SK-N-SH treated with all-trans-retinoic acid at 6 μM for 48 hours (cell line): ENCODE measurements around the gene CCBE1.

Source experiments
- ATAC-seq: fragments of 200-7000 bp; cut with Tn5 transposase; 3 replicates; pipeline ENCODE4 v1.9.1; 2020; ENCODE audit warnings: mild to moderate bottlenecking, moderate library complexity
- ARNTL ChIP-seq: fragments of 450-650 bp; formaldehyde crosslinking; IDR thresholded peaks from 2 replicates; pipeline ENCODE4 v1.5.0; 2020; ENCODE audit warnings: low read depth, mild to moderate bottlenecking, moderate library complexity, borderline replicate concordance
- BACH2 ChIP-seq: fragments of 250-450 bp; sonication (Bioruptor Pico); IDR thresholded peaks from 2 replicates; pipeline ENCODE4 v1.9.0; 2021; ENCODE audit warnings: mild to moderate bottlenecking, borderline replicate concordance
- CSDC2 ChIP-seq: fragments of 250-450 bp; sonication (Bioruptor Pico); IDR thresholded peaks from 2 replicates; pipeline ENCODE4 v1.5.0; 2020; ENCODE audit warnings: mild to moderate bottlenecking, moderate library complexity
- CSRNP3 ChIP-seq: fragments of 250-450 bp; sonication (Bioruptor Pico); IDR thresholded peaks from 2 replicates; pipeline ENCODE4 v1.5.1; 2021; ENCODE audit warnings: mild to moderate bottlenecking, moderate library complexity
- GLIS3 ChIP-seq: fragments of 250-450 bp; sonication (Bioruptor Pico); IDR thresholded peaks from 2 replicates; pipeline ENCODE4 v1.5.0; 2020; ENCODE audit warnings: mild to moderate bottlenecking, moderate library complexity
- ISL1 ChIP-seq: fragments of 250-450 bp; sonication (Bioruptor Pico); IDR thresholded peaks from 2 replicates; pipeline ENCODE4 v2.1.2; 2022; ENCODE audit warnings: mild to moderate bottlenecking, moderate library complexity
- PATZ1 ChIP-seq: fragments of 250-450 bp; sonication (Bioruptor Pico); IDR thresholded peaks from 2 replicates; pipeline ENCODE4 v1.8.0; 2020; ENCODE audit warnings: mild to moderate bottlenecking, moderate library complexity, borderline replicate concordance
- POU6F1 ChIP-seq: fragments of 250-450 bp; sonication (Bioruptor Pico); IDR thresholded peaks from 2 replicates; pipeline ENCODE4 v1.8.0; 2021; ENCODE audit warnings: low read depth, mild to moderate bottlenecking, moderate library complexity, borderline replicate concordance
- PPARA ChIP-seq: fragments of 250-450 bp; sonication (Bioruptor Pico); IDR thresholded peaks from 2 replicates; pipeline ENCODE4 v1.5.0; 2020; ENCODE audit warnings: mild to moderate bottlenecking, borderline replicate concordance
- RARB ChIP-seq: fragments of 250-450 bp; sonication (Bioruptor Pico); IDR thresholded peaks from 2 replicates; pipeline ENCODE4 v1.8.0; 2021; ENCODE audit warnings: mild to moderate bottlenecking, moderate library complexity
- SNAI2 ChIP-seq: fragments of 250-450 bp; sonication (Bioruptor Pico); IDR thresholded peaks from 2 replicates; pipeline ENCODE4 v1.5.0; 2020; ENCODE audit warnings: mild to moderate bottlenecking, moderate library complexity
- TCF4 ChIP-seq: fragments of 250-450 bp; sonication (Bioruptor Pico); IDR thresholded peaks from 2 replicates; pipeline ENCODE4 v1.8.0; 2021; ENCODE audit warnings: mild to moderate bottlenecking, moderate library complexity, borderline replicate concordance
- TOX ChIP-seq: fragments of 250-450 bp; sonication (Bioruptor Pico); IDR thresholded peaks from 2 replicates; pipeline ENCODE4 v1.8.0; 2021; ENCODE audit warnings: mild to moderate bottlenecking, moderate library complexity, borderline replicate concordance
- ZC3H10 ChIP-seq: fragments of 250-450 bp; sonication (Bioruptor Pico); IDR thresholded peaks from 2 replicates; pipeline ENCODE4 v1.5.1; 2021; ENCODE audit warnings: mild to moderate bottlenecking, moderate library complexity
- ZFP3 ChIP-seq: fragments of 250-450 bp; sonication (Bioruptor Pico); IDR thresholded peaks from 2 replicates; pipeline ENCODE4 v1.5.0; 2020; ENCODE audit warnings: mild to moderate bottlenecking, moderate library complexity
- ZNF565 ChIP-seq: fragments of 450-650 bp; formaldehyde crosslinking; conservative IDR thresholded peaks from 2 replicates; pipeline ENCODE4 v1.5.0; 2020; ENCODE audit warnings: low read depth, mild to moderate bottlenecking, moderate library complexity
- ZNF70 ChIP-seq: fragments of 450-650 bp; formaldehyde crosslinking; IDR thresholded peaks from 2 replicates; pipeline ENCODE4 v1.5.0; 2020; ENCODE audit warnings: mild to moderate bottlenecking, moderate library complexity
- ZNF8 ChIP-seq: fragments of 450-650 bp; formaldehyde crosslinking; IDR thresholded peaks from 2 replicates; pipeline ENCODE4 v1.5.0; 2020; ENCODE audit warnings: mild to moderate bottlenecking, moderate library complexity
- TF ChIP-seq, protein P1 (sequence below): fragments of 250-450 bp; sonication (Bioruptor Pico); IDR thresholded peaks from 2 replicates; pipeline ENCODE4 v1.5.0; 2020; ENCODE audit warnings: mild to moderate bottlenecking, moderate library complexity
- TF ChIP-seq, protein P2 (sequence below): fragments of 250-450 bp; sonication (Bioruptor Pico); IDR thresholded peaks from 2 replicates; pipeline ENCODE4 v1.5.1; 2020; ENCODE audit warnings: low read depth, mild to moderate bottlenecking, moderate library complexity

The CCBE1 gene

DNA sequence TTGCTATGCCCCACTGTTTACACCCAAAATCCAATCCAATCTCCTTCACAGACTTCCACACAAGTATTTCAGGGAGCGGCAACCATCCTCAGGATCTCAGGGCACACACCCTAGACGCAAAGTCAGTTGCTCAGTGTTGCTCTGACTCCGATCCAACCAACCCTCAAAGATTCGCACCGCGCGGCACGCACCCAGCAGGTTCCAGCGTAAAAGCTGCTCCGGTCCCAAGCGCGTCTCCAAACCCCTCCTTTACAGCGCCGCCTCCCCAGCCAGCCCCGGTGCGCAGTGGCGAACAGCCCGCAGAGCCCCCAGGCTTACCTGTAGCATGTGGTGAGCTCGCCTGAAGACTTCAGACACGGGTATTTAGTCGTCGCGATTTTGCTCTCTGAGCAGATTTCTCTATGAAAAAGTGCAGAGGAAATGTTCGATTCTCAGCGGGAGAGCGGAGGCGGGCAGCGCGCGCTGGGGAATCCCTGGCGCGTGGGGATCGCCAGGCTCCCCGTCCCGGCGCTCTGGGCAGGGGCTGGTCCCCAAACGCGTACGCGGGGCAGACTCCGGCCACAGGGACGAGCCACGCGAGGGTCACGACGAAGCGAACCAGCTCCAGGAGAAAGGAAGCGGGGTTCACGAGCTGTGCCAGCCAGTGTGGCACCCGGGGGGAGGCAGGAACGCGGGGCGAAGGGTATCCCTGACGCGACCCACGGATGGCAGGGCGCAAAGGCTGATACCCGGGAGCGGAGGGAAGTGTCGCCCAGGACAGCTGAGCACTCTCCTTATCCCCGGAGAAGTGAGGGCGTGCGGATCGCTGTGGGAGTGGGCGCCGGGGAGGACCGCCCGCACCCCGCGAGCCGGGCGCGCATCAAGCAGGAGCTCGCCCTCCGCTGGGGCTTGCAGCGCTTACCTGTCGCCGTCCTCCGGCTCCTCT is 650 bp downstream of the CCBE1 start (continued):
- TF ChIP-seq ZNF8 (CRISPR knock-in tag), result no peak

DNA sequence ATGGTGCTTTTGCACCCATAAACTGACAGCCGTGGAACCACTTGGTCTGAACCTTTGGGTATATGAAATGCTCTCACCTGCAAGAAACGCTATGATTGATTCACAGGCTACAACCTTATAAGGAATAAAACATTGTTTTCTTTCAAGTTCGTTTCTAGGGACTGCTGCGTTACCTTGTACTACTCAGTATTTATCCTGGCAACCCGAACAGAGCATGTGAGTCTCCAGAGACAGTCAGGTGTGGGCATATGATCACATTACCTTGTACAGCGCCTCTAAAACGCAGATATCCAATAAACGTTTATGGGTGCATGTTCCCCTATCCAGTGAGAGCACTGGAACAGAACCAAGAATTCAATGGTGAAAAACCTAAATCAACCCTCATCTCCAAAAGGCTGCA is 1.7 kb downstream of the CCBE1 start:
- TF ChIP-seq PPARA (CRISPR knock-in tag) (no peak), ZNF8 (CRISPR knock-in tag) (no peak), ZFP3 (no peak), CSRNP3 (CRISPR knock-in tag) (no peak), PATZ1 (CRISPR knock-in tag) (no peak), CSDC2 (no peak), TCF4 (CRISPR knock-in tag) (no peak), ISL1 (no peak), TOX (CRISPR knock-in tag) (no peak), RARB (CRISPR knock-in tag) (no peak), SNAI2 (no peak), POU6F1 (CRISPR knock-in tag) (no peak)
- TF ChIP-seq, protein P1, sequence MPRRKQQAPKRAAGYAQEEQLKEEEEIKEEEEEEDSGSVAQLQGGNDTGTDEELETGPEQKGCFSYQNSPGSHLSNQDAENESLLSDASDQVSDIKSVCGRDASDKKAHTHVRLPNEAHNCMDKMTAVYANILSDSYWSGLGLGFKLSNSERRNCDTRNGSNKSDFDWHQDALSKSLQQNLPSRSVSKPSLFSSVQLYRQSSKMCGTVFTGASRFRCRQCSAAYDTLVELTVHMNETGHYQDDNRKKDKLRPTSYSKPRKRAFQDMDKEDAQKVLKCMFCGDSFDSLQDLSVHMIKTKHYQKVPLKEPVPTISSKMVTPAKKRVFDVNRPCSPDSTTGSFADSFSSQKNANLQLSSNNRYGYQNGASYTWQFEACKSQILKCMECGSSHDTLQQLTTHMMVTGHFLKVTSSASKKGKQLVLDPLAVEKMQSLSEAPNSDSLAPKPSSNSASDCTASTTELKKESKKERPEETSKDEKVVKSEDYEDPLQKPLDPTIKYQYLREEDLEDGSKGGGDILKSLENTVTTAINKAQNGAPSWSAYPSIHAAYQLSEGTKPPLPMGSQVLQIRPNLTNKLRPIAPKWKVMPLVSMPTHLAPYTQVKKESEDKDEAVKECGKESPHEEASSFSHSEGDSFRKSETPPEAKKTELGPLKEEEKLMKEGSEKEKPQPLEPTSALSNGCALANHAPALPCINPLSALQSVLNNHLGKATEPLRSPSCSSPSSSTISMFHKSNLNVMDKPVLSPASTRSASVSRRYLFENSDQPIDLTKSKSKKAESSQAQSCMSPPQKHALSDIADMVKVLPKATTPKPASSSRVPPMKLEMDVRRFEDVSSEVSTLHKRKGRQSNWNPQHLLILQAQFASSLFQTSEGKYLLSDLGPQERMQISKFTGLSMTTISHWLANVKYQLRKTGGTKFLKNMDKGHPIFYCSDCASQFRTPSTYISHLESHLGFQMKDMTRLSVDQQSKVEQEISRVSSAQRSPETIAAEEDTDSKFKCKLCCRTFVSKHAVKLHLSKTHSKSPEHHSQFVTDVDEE (CRISPR knock-in tag), result no peak
- TF ChIP-seq, protein P2, sequence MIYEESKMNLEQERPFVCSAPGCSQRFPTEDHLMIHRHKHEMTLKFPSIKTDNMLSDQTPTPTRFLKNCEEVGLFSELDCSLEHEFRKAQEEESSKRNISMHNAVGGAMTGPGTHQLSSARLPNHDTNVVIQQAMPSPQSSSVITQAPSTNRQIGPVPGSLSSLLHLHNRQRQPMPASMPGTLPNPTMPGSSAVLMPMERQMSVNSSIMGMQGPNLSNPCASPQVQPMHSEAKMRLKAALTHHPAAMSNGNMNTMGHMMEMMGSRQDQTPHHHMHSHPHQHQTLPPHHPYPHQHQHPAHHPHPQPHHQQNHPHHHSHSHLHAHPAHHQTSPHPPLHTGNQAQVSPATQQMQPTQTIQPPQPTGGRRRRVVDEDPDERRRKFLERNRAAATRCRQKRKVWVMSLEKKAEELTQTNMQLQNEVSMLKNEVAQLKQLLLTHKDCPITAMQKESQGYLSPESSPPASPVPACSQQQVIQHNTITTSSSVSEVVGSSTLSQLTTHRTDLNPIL (CRISPR knock-in tag), result no peak
- no peak for ATAC-seq

DNA sequence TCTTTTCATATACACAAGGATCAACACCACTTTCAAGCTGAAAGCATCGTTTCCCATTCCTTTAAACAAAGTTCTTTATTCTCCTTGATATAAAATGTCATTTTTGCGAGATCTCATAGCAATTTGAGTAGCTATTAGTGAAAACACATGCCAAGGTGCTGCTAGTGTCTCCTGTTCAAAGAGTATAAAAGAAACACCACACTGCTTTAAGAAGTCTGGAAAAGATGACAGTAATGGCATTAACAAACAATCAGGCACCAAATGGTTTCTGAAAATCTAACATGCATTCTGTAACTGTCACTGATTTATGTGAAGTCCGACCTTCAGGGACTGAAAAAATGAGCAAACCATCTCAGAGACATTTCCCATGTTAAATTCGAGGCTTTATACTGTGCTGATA is 2.4 kb downstream of the CCBE1 start:
- ATAC-seq, result no peak
- TF ChIP-seq ISL1 (no peak), ZNF565 (CRISPR knock-in tag) (no peak), ZC3H10 (CRISPR knock-in tag) (no peak), POU6F1 (CRISPR knock-in tag) (no peak), PATZ1 (CRISPR knock-in tag) (no peak), SNAI2 (no peak), CSRNP3 (CRISPR knock-in tag) (no peak), ZNF70 (CRISPR knock-in tag) (no peak), GLIS3 (CRISPR knock-in tag) (no peak), RARB (CRISPR knock-in tag) (no peak), BACH2 (CRISPR knock-in tag) (no peak), CSDC2 (no peak), ARNTL (CRISPR knock-in tag) (no peak), ZNF8 (CRISPR knock-in tag) (no peak)
- TF ChIP-seq, protein P2 (CRISPR knock-in tag), result no peak
